ENCODE results near the gene SV2C.

Gene SV2C

DNA sequence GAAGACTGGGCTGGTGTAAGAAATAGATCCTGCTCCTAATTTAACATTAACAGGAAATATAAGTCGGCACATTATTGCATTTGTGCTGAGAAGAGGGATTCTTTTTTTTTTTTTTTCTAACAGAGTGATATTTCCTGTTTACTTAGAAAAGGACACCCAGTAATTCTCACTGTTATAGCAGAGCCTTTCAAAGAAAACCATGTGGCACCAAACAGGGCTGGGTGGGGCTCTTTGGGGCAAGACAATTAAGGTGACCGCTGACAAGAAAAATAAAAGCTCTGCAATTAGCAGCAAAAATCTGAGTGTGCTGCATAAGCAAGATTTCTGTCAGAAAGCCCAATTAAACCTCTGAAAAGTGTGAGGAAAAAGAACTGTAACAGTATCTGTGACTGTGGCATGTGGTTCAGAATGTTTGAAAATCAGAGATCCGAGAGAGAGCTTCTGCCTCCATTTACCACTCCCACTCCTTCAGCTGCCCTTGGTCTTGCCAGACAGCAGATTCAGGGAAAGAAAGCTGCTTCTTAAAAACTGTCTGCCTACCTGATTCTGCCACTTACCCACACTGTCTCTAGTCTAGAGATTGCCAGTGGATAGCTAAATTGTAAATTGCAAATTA, 242.8 kb downstream of the SV2C start:
- H3K4me3 ChIP-seq (ENCODE audit: low read depth, low read length) = no peak overlapping the region
- TF ChIP-seq, protein P1, sequence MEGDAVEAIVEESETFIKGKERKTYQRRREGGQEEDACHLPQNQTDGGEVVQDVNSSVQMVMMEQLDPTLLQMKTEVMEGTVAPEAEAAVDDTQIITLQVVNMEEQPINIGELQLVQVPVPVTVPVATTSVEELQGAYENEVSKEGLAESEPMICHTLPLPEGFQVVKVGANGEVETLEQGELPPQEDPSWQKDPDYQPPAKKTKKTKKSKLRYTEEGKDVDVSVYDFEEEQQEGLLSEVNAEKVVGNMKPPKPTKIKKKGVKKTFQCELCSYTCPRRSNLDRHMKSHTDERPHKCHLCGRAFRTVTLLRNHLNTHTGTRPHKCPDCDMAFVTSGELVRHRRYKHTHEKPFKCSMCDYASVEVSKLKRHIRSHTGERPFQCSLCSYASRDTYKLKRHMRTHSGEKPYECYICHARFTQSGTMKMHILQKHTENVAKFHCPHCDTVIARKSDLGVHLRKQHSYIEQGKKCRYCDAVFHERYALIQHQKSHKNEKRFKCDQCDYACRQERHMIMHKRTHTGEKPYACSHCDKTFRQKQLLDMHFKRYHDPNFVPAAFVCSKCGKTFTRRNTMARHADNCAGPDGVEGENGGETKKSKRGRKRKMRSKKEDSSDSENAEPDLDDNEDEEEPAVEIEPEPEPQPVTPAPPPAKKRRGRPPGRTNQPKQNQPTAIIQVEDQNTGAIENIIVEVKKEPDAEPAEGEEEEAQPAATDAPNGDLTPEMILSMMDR (conservative IDR thresholded peaks at IDR 0.05; ENCODE audit: low read depth, low read length) = no peak
- no peak for DNase-seq (ENCODE audit: low read depth)

DNA sequence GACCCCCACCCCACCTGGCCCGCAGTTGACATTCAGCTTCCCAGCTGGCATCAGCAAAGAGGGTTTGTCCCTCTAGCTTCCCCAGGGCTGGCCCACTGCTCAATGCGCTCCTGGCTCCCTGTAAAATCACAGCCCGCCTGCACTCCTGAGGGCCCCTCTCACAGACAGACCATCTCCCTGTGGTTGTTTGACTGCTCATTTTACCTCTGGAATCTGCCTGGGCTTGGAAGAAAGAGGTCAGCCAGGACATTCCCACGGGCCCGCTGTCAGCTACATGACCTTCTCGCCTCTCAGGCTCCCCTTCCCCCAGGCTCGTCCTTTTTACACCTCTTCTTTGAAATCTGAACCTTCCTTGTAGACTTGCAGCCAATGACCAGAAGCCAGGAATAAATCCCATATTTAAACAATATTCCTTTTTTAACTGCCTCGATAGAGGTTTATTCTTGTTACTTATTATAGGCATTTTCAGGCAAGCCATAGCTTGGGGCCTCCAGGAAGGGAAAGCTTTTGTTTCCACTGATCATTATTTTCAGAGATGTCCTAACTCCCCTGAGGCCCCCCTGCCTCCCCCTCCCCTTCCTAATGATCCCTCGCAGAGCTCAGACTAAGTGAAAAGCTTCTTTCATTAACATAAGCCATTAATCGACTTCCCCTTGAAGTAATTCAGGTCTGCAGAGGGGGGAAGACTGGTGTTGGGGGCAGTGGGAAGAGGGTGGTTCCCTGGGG, 243.6 kb downstream of the SV2C start:
- no peak overlapping the region for H3K4me3 ChIP-seq (ENCODE audit: low read depth, low read length)
- DNase-seq (ENCODE audit: low read depth) = no peak

DNA sequence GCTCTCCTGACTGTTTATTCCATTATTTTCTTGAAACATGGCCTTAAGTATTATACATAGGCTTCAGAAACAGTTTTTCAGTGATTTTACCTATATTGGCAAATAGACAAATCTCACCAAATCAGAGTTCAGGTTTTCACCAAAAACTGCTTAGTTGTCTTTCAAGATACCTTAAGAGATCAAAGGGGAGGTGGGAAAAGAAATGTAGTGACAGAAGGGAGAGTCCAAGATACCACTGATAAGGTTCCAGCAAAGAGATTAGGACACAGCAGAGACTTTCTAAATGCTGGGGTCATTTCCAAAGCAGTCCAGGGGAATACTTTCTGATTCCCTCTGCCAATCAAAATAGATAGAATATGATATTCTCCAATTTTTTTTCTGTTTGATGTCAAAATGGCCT, 246.2 kb downstream of the SV2C start:
- H3K4me3 ChIP-seq (ENCODE audit: low read depth, low read length) = no peak overlapping the region
- DNase-seq (ENCODE audit: low read depth) = no peak
- TF ChIP-seq, protein P1 (conservative IDR thresholded peaks at IDR 0.05; ENCODE audit: low read depth, low read length) = no peak

More for the DNA sequence above, 243.6 kb downstream of the SV2C start:
- TF ChIP-seq, protein P1 (conservative IDR thresholded peaks at IDR 0.05; ENCODE audit: low read depth, low read length) = no peak

DNA sequence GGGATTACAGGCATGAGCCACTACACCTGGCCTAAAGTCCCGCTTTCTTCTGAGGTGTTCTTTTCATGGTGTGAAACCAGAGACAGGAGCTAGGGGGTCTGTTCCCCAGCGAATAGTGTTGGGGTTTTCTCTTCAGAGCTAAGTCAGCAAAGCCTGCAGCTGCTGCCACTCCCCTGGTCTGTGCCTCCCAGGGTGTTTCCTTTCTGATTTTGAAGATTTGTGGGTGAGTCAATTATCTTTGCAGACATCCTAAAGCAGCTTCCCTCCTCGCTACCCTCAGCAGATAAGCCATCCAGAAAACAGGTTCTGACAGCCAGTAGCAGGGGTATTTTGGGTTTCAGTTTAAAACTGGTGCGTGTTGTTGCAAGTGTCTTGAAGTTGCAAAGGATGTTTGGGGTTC, 247.9 kb downstream of the SV2C start:
- no peak overlapping the region for H3K4me3 ChIP-seq (ENCODE audit: low read depth, low read length)
- no peak for DNase-seq (ENCODE audit: low read depth)
- TF ChIP-seq, protein P1 (conservative IDR thresholded peaks at IDR 0.05; ENCODE audit: low read depth, low read length) = no peak

DNA sequence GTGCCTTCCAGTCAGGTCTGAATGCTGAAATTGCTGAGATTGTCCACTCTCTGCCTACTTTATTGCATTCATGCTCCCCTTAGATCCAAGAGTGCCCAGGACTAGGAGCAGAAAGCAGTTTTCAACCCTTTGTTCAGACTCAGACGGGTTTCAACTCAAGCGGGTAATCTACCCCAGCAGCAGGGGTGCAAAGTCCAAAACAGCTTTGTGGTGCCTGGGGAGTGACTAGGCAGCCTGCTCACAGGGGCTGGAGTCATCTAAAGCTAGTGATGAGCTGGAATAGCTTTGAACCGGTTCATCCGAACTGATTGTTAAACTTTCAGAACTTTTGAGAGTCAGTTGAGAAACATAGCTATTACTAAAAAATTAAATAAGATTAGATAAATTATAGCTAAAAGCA, 248.9 kb downstream of the SV2C start:
- no peak overlapping the region for H3K4me3 ChIP-seq (ENCODE audit: low read depth, low read length)
- TF ChIP-seq, protein P1 (conservative IDR thresholded peaks at IDR 0.05; ENCODE audit: low read depth, low read length) = no peak
- no peak for DNase-seq (ENCODE audit: low read depth)

DNA sequence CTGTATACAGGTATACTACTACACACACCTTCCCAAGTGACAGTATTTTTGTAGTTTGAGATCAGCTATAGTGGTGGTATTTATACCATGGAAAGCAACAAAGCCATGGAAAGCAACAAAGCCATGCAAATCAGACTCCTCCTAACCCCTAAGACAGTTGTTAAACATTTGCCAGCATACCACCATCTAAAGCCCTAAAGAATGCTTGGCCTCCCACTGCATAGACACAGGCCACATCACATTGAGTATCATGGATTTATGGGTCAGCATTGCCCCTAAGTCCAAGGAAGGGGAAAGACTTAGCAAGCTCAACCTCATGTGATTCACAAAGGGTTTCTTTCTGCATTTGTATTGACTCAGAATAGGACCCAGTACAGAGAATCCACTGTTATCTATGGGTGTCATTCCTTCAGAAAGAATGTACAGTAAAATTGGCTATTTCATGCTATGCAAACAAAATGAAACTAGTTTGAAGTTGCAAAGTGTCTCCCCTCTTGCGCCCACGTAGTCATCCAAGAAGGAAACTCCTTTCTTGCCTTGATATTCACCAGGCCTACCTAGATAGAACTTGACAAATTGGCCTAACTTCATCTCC, 249.5 kb downstream of the SV2C start:
- TF ChIP-seq, protein P1 (conservative IDR thresholded peaks at IDR 0.05; ENCODE audit: low read depth, low read length) = no peak
- no peak overlapping the region for H3K4me3 ChIP-seq (ENCODE audit: low read depth, low read length)
- DNase-seq (ENCODE audit: low read depth) = no peak

All from choroid plexus epithelial cell (primary cell).